Stimulated activated CD8-positive, alpha-beta memory T cell treated with anti-CD3 and anti-CD28 coated beads, Interleukin-7, amount 100 ng/mL, for 24 hours (primary cell): ENCODE results near the gene RBMS1.
"Not testable (repeated sequence)": the region's sequence is repeated elsewhere in the genome, so short reads cannot be mapped to it uniquely, and the experiment has no call there.

ENCODE experiments used
- DNase-seq: peaks from one replicate; pipeline ENCODE4 v3.0.0-alpha.2; 2020; ENCODE audit warnings: low read depth

The RBMS1 gene

DNA sequence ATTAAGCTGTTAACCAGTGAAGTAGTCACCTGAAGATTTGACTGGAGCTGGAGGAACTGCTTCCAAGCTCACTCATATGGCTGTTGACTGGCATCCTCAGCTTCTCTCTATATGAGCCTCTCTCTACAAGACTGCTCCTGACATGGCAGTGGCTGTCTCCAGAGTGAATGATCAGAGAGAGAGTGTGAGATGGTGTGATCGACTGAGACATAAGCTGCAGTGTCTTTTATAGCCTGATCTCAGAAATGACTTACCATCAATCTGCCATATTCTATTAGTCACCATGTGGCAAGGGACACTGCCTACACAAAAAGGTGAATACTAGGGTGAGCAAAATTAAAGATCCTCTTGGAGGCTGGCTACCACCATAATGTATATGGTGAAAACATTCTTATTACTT lies 7.8 kb upstream of the RBMS1 start:
- no peak for DNase-seq

DNA sequence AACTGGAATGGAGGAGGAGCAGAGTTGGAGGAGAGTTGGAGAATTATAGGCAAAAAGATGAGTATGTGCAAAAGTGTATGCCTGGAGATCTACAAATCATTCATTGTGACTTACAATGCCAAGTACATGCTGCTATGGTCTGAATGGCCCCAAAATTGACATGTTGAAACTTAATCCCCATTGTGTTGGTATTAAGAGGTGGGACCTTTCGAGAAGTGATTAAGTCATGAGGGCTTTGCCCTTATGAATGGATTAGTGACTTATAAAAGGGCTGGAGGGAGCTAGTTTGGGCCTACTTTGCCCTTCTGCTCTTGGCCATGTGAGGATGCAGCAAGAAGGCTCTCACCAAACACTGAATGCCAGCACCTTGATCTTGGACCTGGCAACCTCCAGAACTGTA lies 6.3 kb upstream of the RBMS1 start:
- DNase-seq = no peak

DNA sequence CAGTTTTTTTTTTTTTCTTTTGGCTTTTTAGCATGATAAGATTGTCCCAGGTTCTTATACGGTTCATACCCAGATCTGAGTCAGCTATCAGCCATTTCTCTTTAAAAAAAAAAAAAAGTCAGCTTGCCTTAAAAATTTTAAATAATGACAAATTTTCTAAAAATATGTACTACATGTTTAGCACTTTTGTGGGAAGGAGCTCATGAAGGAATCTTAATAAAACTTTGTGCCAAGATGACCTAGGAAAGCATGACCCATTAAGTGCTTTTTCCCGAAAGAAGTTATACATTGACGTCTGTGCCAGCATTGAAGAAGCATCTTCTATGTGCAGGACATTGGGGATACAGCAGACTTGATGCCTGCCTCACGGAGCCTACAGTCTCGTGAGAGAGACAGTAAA lies 4.5 kb upstream of the RBMS1 start:
- DNase-seq = no peak

DNA sequence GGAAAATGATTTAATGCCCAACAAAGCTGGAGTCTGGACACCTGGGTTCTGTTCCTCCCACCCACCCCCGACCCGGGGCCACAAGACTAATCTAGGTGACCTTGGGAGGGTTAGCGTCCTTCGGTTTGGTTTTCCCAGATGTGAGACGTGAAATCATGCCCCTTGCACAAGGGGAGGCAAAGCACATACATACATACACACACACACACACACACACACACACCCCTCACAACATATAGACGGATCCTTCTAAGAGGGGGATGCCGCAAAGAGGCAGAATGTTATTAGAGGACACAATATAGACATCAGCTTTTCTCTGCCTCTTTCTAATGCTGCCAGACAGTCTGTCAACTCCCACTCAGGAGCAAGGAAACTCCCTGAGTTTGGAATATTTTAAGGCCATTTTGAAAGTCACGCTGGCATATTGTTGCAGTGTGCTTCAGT lies 616 bp upstream of the RBMS1 start:
- no peak for DNase-seq

DNA sequence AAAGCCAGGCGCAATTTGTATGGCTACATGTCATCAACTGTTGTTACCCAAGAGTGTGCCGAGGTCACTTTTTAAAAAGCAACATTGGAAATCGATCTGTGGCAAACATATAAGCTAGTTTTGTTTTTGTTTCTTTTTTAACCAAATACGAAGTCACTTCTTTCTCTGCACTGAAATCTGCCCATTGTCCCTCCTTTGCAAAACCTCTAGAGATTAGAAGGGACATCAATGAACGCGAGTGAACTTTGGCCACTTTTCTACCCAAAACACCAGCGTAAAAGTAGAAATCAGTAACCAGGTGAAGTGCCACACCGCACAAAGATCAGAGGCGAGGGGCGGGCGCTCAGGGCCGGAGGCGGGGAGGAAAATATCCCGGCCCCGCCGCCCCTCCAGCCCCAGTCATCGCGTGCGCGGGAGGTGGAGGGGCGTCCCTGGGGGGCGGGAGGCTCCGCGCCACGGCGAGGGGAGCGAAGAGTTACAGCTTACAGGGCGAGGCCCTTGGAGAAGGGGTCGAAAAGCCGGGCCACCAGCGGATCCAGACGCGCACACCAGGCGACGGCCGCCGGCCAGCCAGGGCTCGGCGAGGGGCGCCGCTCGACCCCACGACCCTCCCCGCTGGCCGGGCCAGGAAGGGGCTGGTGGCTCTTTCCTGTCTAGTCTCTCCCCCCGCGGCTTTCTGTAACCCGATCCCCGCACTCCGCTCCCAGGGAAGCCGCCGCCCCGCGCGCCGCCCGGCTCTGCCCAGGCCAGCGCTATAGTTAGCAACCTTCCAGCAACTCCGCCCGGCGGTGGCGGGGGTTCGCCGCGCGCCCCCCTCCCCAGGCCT lies 993 bp downstream of the RBMS1 start:
- DNase-seq = peak; percentile 13

DNA sequence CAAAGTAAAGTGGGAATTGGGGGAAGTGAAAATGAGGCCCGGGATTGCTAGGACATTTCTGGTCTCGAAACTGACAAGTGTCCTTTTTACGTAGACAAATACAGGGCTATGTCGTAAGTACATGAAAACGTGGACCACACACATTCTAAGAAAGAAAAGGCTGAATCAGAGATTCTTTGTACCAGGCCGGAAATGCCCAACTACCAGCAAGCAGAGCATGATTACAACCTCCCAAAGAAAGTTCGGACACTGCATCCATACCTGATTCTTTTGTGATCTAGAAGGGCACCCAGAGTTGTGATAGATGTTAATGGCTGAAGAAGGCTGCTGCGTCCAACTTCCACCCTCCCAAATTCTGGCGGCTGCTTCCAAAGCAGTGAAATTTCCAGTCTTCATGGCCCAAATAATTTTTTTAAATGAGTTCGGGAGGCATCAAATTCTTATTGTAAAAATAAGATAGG lies 1.7 kb downstream of the RBMS1 start:
- DNase-seq = no peak

DNA sequence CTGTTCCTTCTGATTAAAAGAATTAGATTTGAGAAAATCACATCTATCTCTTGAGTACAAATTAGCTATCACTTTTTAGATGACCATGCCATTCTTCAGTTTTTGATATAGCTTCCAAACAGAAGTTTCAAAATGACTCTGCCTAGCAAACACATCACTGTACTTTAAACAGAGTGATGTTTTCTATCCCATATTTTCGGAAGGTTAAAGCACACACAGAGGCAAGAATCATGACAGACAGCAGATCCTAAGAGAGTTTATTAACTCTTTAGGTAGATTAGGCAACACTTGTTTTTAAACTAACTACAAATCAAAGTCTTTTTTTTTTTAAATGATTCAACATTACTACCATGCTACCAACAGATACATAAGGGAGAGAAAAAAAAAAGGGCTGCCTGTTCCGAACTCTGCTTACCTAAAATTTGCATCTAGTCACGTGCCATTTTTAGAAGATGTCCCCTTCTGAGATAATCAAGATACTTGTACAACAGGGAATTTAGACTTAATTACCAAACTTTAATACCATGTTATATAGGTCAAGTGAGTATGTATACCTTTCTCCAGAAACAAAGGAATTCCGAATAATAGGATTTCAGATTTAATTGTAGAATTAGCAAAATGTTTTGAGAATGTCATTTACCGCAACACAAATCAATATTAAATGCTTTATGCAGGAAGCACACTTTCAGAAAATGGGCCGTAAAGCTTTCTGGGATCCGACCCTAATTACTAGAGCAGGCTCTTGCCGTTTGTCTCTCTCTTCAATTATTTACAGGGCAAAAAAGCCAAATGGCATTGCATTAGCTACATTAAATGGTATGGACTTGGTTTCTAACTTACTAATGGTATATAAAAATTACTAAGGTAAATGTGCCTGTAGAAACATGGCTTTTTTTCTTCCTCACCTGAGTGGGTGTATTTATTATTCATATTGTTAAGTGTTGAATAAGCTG lies 2.6 kb downstream of the RBMS1 start:
- no peak for DNase-seq

DNA sequence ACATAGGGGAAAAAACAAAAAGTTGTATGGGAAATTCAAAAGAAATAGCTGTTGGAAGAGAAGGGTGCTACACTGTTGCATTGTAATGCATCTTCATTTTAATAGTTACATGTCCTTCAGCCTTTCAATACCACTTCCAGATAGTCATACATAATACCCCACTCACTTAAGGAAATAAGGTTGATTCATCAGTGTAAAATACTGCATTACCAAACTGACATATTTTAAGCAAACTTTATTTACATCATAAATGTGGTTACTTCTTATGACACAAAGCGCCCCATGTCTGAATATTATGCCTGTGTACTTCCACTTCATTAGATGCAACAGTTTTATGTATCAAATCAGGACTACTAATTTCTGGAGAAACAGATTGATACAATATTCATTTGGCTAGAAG lies 4.5 kb downstream of the RBMS1 start:
- no peak for DNase-seq

DNA sequence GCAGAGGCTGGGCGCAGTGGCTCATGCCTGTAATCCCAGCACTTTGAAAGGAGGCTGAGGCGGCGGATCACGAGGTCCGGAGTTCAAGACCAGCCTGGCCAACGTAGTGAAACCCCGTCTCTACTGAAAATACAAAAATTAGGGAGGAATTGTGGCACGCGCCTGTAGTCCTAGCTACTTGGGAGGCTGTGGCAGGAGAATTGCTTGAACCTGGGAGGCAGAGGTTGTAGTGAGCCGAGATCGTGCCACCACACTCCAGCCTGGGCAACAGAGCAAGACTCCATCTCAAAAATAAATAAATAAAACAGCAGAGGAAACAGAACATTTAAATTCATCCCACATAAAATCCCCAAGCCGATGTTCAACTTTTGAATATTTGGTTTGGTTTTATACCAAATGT lies 5.3 kb downstream of the RBMS1 start:
- not testable (repeated sequence) for DNase-seq

DNA sequence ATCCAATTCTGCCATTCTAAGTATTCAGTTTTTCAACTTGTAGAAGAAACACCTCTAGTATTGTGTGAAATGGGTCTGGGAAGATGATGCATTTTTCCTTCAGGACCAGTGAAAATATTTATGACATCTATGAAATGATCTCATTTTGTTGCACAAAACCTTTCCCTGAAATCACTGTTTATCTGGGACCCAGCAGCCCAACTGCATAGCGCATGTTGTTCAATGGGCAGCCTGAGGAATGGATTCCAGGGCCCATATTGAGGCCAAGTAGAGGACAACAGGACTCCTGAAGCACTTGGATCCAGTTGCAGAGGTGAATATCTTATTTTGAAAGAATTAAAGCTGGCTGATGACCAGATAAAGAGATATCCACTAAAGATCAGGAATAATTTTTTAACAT lies 7.3 kb downstream of the RBMS1 start:
- no peak for DNase-seq

DNA sequence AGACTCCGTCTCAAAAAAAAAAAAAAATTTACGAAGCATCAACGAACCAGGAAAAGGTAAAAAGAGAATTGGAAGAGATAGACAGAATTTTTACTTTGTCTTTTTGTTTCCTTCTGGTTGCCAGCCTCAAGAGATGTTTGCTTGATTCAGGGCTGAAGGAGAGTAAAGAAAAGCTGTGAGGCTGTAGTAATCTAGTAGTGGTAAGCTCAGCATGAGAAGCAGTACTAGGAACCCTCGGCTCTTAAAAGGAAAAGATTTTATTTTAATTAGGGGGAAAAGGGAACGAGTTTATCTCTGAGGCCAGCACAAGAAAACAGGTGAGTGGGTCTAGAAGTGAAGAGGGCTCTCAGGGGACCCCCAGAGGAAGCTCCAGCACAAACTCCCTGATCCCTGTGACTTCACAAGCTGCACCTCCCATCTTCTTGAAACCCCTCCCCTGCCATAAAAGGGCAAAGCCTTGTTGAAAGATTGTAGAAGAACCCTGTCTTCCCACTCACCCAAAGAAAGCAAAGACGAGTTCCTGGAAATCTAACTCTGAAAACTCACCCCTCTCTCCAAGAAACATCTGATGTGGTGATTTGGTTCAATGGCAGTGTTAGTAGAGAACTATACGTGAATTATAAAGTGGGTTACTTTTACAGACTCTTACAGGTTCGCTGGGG lies 8.6 kb downstream of the RBMS1 start:
- no peak for DNase-seq

DNA sequence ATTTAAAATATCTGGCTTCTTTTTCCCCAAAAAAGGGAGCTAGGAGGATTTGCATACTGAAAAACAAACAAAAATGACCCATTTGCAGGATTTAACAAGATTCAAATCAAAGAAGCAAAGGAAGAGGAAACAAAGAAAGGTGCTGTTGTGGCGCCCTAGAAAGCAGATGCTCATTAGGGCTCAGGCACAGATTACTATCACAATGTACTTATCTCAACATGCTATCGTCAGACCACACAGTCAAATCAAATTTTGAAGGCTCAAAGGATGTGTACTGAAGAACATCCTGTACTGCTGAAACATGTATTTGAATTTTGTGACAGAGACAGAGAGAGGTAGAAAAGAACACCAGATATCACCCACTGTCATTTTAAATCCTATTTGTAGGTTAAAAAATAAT lies 10.9 kb downstream of the RBMS1 start:
- no peak for DNase-seq

DNA sequence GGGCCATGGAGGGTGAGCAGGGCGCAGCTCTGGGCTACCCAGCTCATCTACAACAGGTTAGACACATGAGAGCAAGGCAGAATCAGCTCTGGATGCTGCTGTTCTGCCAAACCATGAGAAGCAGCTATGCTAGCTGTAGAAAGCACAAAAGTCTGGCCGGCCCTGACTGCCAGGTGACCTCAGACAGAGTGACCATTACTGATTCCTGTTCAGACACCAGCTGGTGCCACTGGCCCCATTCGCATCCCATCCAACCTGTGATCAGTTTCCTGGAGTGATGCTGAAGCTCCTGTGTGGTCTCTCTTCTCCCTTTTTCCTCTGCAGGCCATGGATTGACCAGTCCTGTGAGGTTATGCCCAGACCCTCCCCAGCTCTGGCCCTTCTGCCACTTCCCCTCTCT lies 14.3 kb downstream of the RBMS1 start:
- no peak for DNase-seq

DNA sequence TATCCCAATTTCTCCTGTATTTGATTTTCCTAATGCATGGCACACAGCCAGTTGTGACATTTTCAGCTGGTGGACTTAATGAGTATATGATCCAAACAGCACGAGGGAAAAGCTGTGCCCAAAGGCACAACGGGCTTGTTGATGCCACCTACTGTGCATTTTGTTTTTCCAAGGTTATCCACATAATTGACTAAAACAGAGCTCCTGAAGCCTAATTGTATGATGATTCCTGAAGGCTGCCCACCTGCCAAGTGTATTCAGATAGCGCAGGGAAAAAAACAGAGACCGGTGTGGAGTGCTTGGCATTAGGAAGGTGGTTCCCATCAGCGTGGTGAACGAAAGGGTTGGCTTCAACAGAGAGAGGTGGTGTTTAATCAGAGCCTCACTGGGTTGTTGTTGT lies 14.9 kb downstream of the RBMS1 start:
- no peak for DNase-seq

DNA sequence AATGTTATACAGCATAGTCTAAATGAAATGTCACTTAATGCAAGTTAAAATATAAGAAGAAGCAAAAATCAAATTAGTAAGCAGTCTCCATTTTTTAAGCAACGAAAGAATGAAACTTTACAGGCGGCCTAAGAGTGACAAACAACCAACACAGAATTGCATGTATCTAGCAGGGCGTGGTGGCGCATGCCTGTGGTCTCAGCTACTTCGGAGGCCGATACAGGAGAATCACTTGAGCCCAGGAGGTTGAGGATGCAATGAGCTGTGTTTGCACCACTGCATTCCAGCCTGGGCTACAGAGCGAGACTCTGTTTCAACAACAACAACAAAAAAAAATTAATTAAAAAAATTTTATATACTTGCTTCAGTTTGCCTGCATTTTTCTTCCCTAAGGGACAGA lies 16.6 kb downstream of the RBMS1 start:
- no peak for DNase-seq

DNA sequence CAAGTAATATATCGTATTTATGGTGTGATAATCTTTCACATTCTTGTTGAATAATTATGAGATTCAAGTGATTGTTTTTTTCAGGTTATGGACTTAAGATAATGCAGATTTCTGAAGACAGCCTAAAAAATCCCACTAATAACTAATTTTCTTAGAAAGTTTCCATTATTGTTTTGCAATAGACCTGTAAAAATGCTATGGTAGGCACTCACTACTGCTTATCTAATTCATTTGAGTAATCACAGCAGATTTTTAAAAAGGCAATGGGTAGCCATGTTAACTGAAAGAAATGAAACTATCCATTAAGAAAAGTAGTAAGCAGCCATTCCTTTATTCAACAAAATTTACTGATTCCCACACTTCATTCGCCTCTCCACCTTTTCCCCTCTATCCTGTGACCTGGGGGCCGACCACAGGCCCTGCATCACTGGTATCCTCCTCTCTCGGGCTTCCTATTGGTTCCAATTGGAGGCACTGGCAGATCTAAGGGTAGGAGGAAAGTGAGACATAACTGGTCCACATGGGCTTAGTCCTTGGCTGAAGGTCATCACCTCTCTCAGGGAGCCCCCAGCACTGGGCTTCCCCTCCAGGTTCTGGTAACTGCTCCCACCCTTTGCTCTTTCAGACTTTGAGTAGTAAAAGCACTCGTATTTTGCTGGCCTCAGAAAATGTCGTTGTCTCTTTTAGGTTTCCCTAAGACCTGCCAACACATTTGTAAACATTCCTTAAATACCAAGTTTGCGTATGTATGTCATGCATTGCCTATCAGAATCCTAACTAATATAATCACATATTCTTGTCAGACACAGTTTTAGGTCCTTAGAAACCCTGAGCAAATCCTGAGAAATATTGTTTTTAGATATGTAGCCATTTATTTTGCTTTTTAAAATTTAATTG lies 18.5 kb downstream of the RBMS1 start:
- no peak for DNase-seq

DNA sequence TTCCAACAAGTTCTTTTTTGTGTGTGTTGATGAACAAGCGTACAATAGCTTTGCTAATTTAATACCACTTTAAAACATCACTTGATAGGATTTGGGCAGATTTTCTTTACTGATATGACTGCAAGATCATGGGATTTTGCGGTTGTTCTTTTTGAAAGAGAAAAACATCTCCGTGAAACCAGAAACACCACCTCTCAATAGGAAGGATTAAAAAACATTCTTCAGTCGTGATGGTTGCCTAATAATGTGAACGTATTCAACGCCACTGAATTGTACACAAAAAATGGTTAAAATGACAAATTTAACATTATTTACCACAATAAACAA lies 19.3 kb downstream of the RBMS1 start:
- no peak for DNase-seq

DNA sequence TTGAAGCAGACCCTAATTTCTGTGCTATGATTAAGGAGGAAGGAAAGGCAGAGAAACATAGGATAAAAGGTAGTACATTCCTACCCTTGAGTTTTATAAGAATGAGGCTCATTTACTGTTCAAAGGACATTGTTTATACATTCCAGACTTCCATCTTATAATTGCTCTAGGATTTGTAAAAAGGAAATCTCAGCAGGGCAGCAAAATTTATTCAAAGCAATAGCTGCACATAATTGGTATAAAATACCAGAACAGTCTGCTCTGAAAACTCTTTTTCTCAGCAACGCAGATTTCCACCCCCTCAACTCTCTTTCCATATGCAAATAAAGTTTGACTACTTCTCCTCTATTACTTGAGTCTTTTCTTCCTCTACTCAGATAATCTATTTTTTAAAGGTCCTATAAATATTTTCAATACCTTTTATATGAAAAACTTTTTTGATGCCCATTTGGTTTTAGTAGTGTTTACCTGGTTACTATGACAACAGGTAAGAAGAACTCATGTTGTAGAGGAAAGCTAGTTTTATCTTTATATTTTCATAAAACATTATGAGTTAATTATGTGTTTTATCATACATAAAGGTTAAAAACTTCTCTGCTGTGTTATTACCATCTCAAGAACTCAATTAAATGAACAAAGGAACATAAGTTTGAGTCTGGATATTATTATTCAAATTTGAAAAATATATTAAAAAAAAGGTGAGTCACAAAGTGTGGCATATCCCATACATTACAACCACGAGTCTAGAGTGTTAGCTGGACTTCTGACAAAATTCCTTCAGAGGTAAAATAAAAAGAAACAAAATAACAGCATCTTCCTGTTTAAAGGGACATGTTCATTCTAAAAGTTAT lies 19.9 kb downstream of the RBMS1 start:
- no peak for DNase-seq

DNA sequence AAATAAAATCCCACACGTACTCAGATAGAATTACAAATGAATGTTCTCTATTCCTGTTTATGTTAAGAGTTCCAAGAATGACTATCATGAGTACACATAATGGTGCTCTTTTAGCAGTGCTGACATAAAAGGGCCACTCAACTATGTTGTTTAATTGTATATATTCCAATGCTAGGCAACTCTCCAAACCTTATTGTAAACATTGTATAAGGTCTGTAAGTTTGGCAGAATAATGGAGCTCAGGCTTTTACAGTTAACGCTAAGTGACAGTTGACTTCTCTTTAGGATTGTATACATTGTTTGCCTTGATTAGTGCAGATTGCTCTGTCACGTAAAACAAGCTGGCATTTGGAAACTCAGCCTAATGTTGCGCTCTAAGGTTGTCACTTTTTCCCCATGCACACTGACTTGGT lies 20.8 kb downstream of the RBMS1 start:
- no peak for DNase-seq

DNA sequence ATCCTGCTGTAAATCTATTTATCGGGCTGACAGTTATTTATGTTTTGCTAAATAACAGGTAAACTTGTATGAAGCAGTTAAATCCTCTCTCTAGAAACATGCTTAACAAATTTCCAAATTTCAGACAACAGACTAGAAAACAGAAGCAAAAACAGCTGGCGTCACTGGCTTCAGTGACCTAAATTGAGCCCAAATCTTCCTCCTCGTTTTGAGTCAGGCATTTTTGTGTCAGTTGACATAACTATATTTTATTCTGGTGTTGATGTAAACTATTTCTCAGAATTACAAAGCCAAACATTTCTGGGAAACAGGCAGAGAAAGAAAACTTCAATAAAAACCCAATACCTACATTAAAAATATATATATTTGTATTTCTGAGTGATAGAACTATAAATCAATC lies 21.7 kb downstream of the RBMS1 start:
- no peak for DNase-seq
